Tibial nerve (tissue), 4 donors: ENCODE measurements around the gene FAM234A. TPM values are rescaled to one million over a fixed set of nuclear protein-coding genes. Genes with fewer than 3 reads are reported as not detected.

Source experiments
- DNase-seq, 2 donors: peaks; one replicate each; pipeline ENCODE4 v3.0.0-alpha.2; 2019; ENCODE audit warnings: low spot score in 2 of 2
- H3K27ac ChIP-seq, 4 donors: fragments of 200-600 bp; sonication (generic) in 3 of 4; one replicate each; pipeline ENCODE4 v1.5.1; 2017 to 2019; ENCODE audit warnings: mild to moderate bottlenecking in 1 of 4
- H3K27me3 ChIP-seq, 2 donors: fragments of 200-600 bp; sonication (generic) in 1 of 2; one replicate each; pipeline versions ENCODE4 v1.5.1 to v1.6.0; 2017 to 2019
- H3K36me3 ChIP-seq, 3 donors: fragments of 200-600 bp; sonication (generic); one replicate each; pipeline ENCODE4 v1.5.1; 2018 to 2019
- H3K4me1 ChIP-seq, 4 donors: fragments of 200-600 bp; sonication (generic) in 3 of 4; one replicate each; pipeline ENCODE4 v1.5.1; 2017 to 2019
- H3K4me3 ChIP-seq, 4 donors: fragments of 200-600 bp; sonication (generic) in 3 of 4; one replicate each; pipeline ENCODE4 v1.5.1; 2017 to 2019; ENCODE audit warnings: mild to moderate bottlenecking in 1 of 4, moderate library complexity in 1 of 4
- H3K9me3 ChIP-seq, 4 donors: fragments of 200-600 bp; sonication (generic) in 3 of 4; one replicate each; pipeline ENCODE4 v1.5.1; 2017 to 2019
- CTCF ChIP-seq, 5 experiments: fragments of 200-600 bp in 3 of 5; fragments of 450-650 bp in 2 of 5; sonication (generic) in 3 of 5; IDR thresholded peaks; one replicate each; pipeline ENCODE4 v1.5.1; 2016 to 2019; ENCODE audit warnings: antibody characterized with exemption in 5 of 5, mild to moderate bottlenecking in 3 of 5, moderate library complexity in 2 of 5
- EP300 ChIP-seq, 2 donors: sonication (generic); formaldehyde crosslinking; IDR thresholded peaks; one replicate each; pipeline ENCODE4 v1.6.1; 2017; ENCODE audit warnings: antibody characterized with exemption in 2 of 2, mild to moderate bottlenecking in 1 of 2
- POLR2A ChIP-seq, 2 donors: fragments of 450-650 bp; IDR thresholded peaks; one replicate each; pipeline ENCODE4 v1.6.1; 2017; ENCODE audit warnings: antibody characterized with exemption in 2 of 2, mild to moderate bottlenecking in 2 of 2, moderate library complexity in 2 of 2
- WGBS, 2 donors: methylation state at CpG; one replicate each; pipeline ENCODE4 v1.1.5; 2018; 5-methylcytosine and 5-hydroxymethylcytosine counted together
- total RNA-seq, 4 donors: library from RNA; depleted of rRNA; stranded (reverse); fragments of >200 nt; gene quantifications; one replicate each; pipeline ENCODE4 v1.1.0, GENCODE V29; 2016

Gene FAM234A
- total RNA-seq, 4 donors from 2014 or later, result 73.5 to 192 (median 99.0) TPM

- no peaks in the 10 kb centered on the region for H3K27me3 ChIP-seq
- H3K9me3 ChIP-seq, result no peaks in the 10 kb centered on the region
- WGBS, 2 donors, result 85 to 92% methylated on average over 14 to 20 of the region's 21 CpGs
- no peak for DNase-seq
- TF ChIP-seq POLR2A (IDR thresholded peaks at IDR 0.05), result no peak
- no peak overlapping the region for H3K27ac ChIP-seq
- H3K4me1 ChIP-seq, result no peaks in the 10 kb centered on the region
- no peak overlapping the region for H3K4me3 ChIP-seq
- H3K36me3 ChIP-seq, result peaks cover 0 to 93% (median 8%) of the 10 kb centered on the region in 3 donors
Measured at GRCh38 chr16:307691-308312, 73.2 kb downstream of the FAM234A start.

GRCh38 chr16:309476-309875 lies 74.9 kb downstream of the FAM234A start:
- no peaks in the 10 kb centered on the region for H3K4me1 ChIP-seq
- WGBS, 2 donors, result 74 to 83% methylated on average over 7 of the region's 7 CpGs
- H3K27me3 ChIP-seq, result no peaks in the 10 kb centered on the region
- no peak overlapping the region for H3K27ac ChIP-seq
- H3K36me3 ChIP-seq, result peaks cover 0 to 93% (median 8%) of the 10 kb centered on the region in 3 donors
- H3K9me3 ChIP-seq, result no peaks in the 10 kb centered on the region
- no peak overlapping the region for H3K4me3 ChIP-seq
- no peak for DNase-seq
- TF ChIP-seq POLR2A (IDR thresholded peaks at IDR 0.05) (no peak), EP300 (IDR thresholded peaks at IDR 0.05) (no peak), CTCF (IDR thresholded peaks at IDR 0.05) (no peak)

- no peaks in the 10 kb centered on the region for H3K4me1 ChIP-seq
- peaks cover 0 to 74% (median 0%) of the 10 kb centered on the region in 3 donors for H3K36me3 ChIP-seq
- no peak for DNase-seq
- H3K4me3 ChIP-seq, result no peak overlapping the region
- no peak for TF ChIP-seq POLR2A (IDR thresholded peaks at IDR 0.05)
- TF ChIP-seq EP300 (IDR thresholded peaks at IDR 0.05), result no peak
- no peak overlapping the region for H3K27ac ChIP-seq
- H3K27me3 ChIP-seq, result no peaks in the 10 kb centered on the region
- no peaks in the 10 kb centered on the region for H3K9me3 ChIP-seq
- WGBS, 2 donors, result 93 to 94% methylated on average over 15 of the region's 15 CpGs
Measured at GRCh38 chr16:311725-312124, 77.1 kb downstream of the FAM234A start.

GRCh38 chr16:314351-314750 lies 79.7 kb downstream of the FAM234A start:
- Histone ChIP-seq H3K27me3 (no peaks in the 10 kb centered on the region), H3K27ac (no peak overlapping the region), H3K4me3 (no peak overlapping the region), H3K4me1 (no peaks in the 10 kb centered on the region), H3K9me3 (no peaks in the 10 kb centered on the region), H3K36me3 (peaks cover 0 to 65% (median 0%) of the 10 kb centered on the region in 3 donors)
- 88 to 91% methylated on average over 16 of the region's 16 CpGs for WGBS, 2 donors
- DNase-seq, result no peak
- TF ChIP-seq EP300 (IDR thresholded peaks at IDR 0.05), result no peak
- no peak for TF ChIP-seq CTCF (IDR thresholded peaks at IDR 0.05)
- no peak for TF ChIP-seq POLR2A (IDR thresholded peaks at IDR 0.05)

- Histone ChIP-seq H3K9me3 (no peaks in the 10 kb centered on the region), H3K4me3 (no peak overlapping the region), H3K27ac (no peak overlapping the region), H3K27me3 (no peaks in the 10 kb centered on the region), H3K36me3 (peaks cover 0 to 62% (median 0%) of the 10 kb centered on the region in 3 donors), H3K4me1 (no peaks in the 10 kb centered on the region)
- WGBS, 2 donors, result 62 to 67% methylated on average over 14 of the region's 14 CpGs
- DNase-seq, result no peak
- TF ChIP-seq EP300 (IDR thresholded peaks at IDR 0.05), result no peak
- TF ChIP-seq POLR2A (IDR thresholded peaks at IDR 0.05), result no peak
- no peak for TF ChIP-seq CTCF (IDR thresholded peaks at IDR 0.05)
Measured at GRCh38 chr16:314795-315299, 80.2 kb downstream of the FAM234A start.

Other genes with a start within 250 kb of the FAM234A start
- 1 to 10 TPM in 3 of 4 donors, under 1 TPM in 1; 0.66 to 8.6 (median 3.1) TPM for gene POLR3K, start 181.2 kb upstream of the FAM234A start, total RNA-seq
- 10 to 100 TPM in 3 of 4 donors, 1 to 10 TPM in 1; 9.3 to 21.6 (median 15.7) TPM for gene SNRNP25, start 181.0 kb upstream of the FAM234A start, total RNA-seq
- 100 to 1,000 TPM in 3 of 4 donors, 10 to 100 TPM in 1; 92.7 to 157 (median 137) TPM for gene RHBDF1, start 162.2 kb upstream of the FAM234A start, total RNA-seq
- gene MPG, start 156.6 kb upstream of the FAM234A start, total RNA-seq, result 100 to 1,000 TPM in 2 of 4 donors, 10 to 100 TPM in 2; 74.3 to 190 (median 115) TPM
- gene NPRL3, start 96.1 kb upstream of the FAM234A start, total RNA-seq, result 10 to 100 TPM; 32.1 to 40.8 (median 36.7) TPM
- gene HBZ, start 82.2 kb upstream of the FAM234A start, total RNA-seq, result not detected
- 1 to 10 TPM in 1 of 4 donors, not detected in 3; 3.3 TPM for gene HBM, start 68.8 kb upstream of the FAM234A start, total RNA-seq
- gene HBA2, start 61.9 kb upstream of the FAM234A start, total RNA-seq, result 100 to 1,000 TPM in 2 of 4 donors, 10 to 100 TPM in 2; 10.1 to 495 (median 102) TPM
- 100 to 1,000 TPM in 1 of 4 donors, 10 to 100 TPM in 2, not detected in 1; 48.4 to 135 (median 81.6) TPM for gene HBA1, start 58.1 kb upstream of the FAM234A start, total RNA-seq
- not detected for gene HBQ1, start 54.4 kb upstream of the FAM234A start, total RNA-seq
- gene LUC7L, start 5.4 kb upstream of the FAM234A start, total RNA-seq, result 100 to 1,000 TPM; 109 to 180 (median 123) TPM
- 10 to 100 TPM; 20.8 to 59.0 (median 29.7) TPM for gene RGS11, start 41.1 kb downstream of the FAM234A start, total RNA-seq
- gene ARHGDIG, start 45.8 kb downstream of the FAM234A start, total RNA-seq, result not detected
- 1 to 10 TPM; 3.3 to 8.8 (median 3.7) TPM for gene PDIA2, start 48.3 kb downstream of the FAM234A start, total RNA-seq
- 10 to 100 TPM; 23.4 to 37.1 (median 25.0) TPM for gene AXIN1, start 117.9 kb downstream of the FAM234A start, total RNA-seq
- 10 to 100 TPM; 45.1 to 79.5 (median 65.3) TPM for gene MRPL28, start 135.7 kb downstream of the FAM234A start, total RNA-seq
- 10 to 100 TPM; 22.7 to 69.3 (median 36.7) TPM for gene PGAP6, start 147.2 kb downstream of the FAM234A start, total RNA-seq
- gene NME4, start 162.4 kb downstream of the FAM234A start, total RNA-seq, result 10 to 100 TPM; 26.7 to 99.6 (median 47.8) TPM
- gene DECR2, start 167.1 kb downstream of the FAM234A start, total RNA-seq, result 10 to 100 TPM; 20.3 to 68.4 (median 33.6) TPM
- 100 to 1,000 TPM in 1 of 4 donors, 10 to 100 TPM in 3; 30.2 to 128 (median 54.6) TPM for gene RAB11FIP3, start 190.8 kb downstream of the FAM234A start, total RNA-seq